ENCODE measurements around the gene TMEM176A.

- TF ChIP-seq CTCF (IDR thresholded peaks at IDR 0.05), result no peak
- TF ChIP-seq POLR2A (IDR thresholded peaks at IDR 0.05), result no peak
These were observed 44.4 kb upstream of the TMEM176A start for GRCh38 chr7:150756166-150756565.

Measured in breast epithelium (tissue), 3 donors.